HL-60 (cell line): Measurements from ENCODE around the gene NARF.
A peak's percentile ranks its signal among the peaks of the same experiment; 100 is the strongest.

Source experiments
- DNase-seq, 2 experiments: peaks; one replicate each; pipeline ENCODE4 v3.0.0-alpha.2; 2010 to 2020; ENCODE audit warnings: low read depth in 1 of 2, low spot score in 1 of 2
- H3K27ac ChIP-seq: fragments of 250-450 bp; sonication (Bioruptor Pico); replicated peaks from 2 replicates; pipeline ENCODE4 v1.5.1; 2020; ENCODE audit warnings: mild to moderate bottlenecking, moderate library complexity
- H3K27me3 ChIP-seq: fragments of 250-450 bp; sonication (Bioruptor Pico); 2 replicates; pipeline ENCODE4 v1.5.1; 2021; ENCODE audit warnings: mild to moderate bottlenecking, moderate library complexity; ENCODE audit not compliant: insufficient read depth, poor library complexity, severe bottlenecking
- H3K4me3 ChIP-seq: replicated peaks from 2 replicates; pipeline ENCODE4 v1.5.1; 2011; ENCODE audit warnings: mild to moderate bottlenecking, control low read depth, low read length; ENCODE audit not compliant: insufficient read depth
- GABPA ChIP-seq: IDR thresholded peaks from 2 replicates; pipeline ENCODE4 v1.6.1; 2012; ENCODE audit warnings: low read depth
- POLR2AphosphoS5 ChIP-seq: IDR thresholded peaks from 2 replicates; pipeline ENCODE4 v1.6.1; 2012; ENCODE audit warnings: low read depth
- SPI1 ChIP-seq: IDR thresholded peaks from 2 replicates; pipeline ENCODE4 v1.6.1; 2012; ENCODE audit warnings: low read depth, mild to moderate bottlenecking, borderline replicate concordance
- long read RNA-seq: library from polyadenylated mRNA; unstranded; transcript quantifications from one replicate; pipeline ENCODE4 v2.0.0, GENCODE V29; 2020
- TF ChIP-seq, protein P1 (sequence below): IDR thresholded peaks from one replicate; pipeline ENCODE4 v1.5.1; 2011; ENCODE audit warnings: low read length, control low read depth, inconsistent platforms; ENCODE audit not compliant: insufficient read depth
- TF ChIP-seq, protein P2 (sequence below): IDR thresholded peaks from 2 replicates; pipeline ENCODE4 v1.6.1; 2012; ENCODE audit warnings: low read depth; ENCODE audit not compliant: insufficient replicate concordance

Gene NARF
- long read RNA-seq, transcript NARF-201 (11 exons, 3,949 nt) = major isoform, 393 of 540 reads
- long read RNA-seq, transcript NARF-209 (10 exons, 2,598 nt) = minor isoform, 31 of 540 reads
- long read RNA-seq, transcript NARF-204 (11 exons, 1,766 nt) = minor isoform, 6 of 540 reads
- long read RNA-seq, transcript NARF-202 (10 exons, 1,487 nt) = minor isoform, 7 of 540 reads
- long read RNA-seq, partial matches to known transcripts = 11 of 540 reads
- long read RNA-seq, other reads (novel, unspliced or antisense) = 84 of 540 reads

DNA sequence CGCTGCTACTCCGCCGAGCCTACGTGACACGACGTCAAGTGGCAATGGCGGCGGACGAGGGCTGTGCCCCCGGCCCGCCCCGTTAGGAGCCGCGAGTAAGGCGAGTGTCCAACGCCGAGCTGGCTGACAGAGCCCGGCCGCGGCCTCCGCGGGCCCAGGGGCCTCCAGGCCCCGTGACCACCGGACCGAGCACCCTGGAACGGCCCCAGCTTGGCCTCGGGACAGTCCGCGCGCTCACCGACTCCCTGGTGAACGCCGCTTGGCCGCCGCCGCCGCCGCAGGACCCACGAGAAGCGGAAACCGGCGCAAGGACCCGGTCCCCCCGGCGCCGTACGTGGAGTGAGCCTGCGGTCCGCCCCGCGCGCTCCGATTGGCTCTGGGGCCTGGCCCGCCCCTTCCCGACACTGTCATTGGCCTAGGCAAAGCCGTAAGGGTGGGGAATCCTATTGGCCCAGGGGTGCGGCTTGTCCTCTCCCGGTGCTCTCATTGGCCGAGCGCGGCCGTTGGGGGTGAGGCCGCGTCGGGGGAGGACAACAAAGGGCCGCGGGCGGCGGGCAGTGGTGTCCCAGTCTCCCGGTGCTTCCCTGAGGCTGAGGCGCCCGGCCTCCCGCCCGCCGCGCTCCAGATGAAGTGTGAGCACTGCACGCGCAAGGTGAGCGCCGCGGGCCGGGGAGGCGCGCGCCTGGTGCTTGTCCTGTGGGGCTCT is at the start of gene NARF:
Gene NARF, plus strand, starts transcription at position 563 of the 706 bp plus-strand sequence. Its CDS starts 63 bp downstream, at position 626.
- peak; percentile 98 to 99 for DNase-seq
- Histone ChIP-seq H3K4me3 (peak within 1 kb of the TSS; percentile 86), H3K27me3 (no peaks in the 10 kb centered on the region), H3K27ac (peak within 1 kb of the TSS; percentile 97)
- TF ChIP-seq SPI1 = no peak; the same call in 1 of the 2 replicates
- TF ChIP-seq, protein P1, sequence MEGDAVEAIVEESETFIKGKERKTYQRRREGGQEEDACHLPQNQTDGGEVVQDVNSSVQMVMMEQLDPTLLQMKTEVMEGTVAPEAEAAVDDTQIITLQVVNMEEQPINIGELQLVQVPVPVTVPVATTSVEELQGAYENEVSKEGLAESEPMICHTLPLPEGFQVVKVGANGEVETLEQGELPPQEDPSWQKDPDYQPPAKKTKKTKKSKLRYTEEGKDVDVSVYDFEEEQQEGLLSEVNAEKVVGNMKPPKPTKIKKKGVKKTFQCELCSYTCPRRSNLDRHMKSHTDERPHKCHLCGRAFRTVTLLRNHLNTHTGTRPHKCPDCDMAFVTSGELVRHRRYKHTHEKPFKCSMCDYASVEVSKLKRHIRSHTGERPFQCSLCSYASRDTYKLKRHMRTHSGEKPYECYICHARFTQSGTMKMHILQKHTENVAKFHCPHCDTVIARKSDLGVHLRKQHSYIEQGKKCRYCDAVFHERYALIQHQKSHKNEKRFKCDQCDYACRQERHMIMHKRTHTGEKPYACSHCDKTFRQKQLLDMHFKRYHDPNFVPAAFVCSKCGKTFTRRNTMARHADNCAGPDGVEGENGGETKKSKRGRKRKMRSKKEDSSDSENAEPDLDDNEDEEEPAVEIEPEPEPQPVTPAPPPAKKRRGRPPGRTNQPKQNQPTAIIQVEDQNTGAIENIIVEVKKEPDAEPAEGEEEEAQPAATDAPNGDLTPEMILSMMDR = no peak
- TF ChIP-seq POLR2AphosphoS5 = peak; percentile 71; the same call in 1 of the 2 replicates
- peak; percentile 11; the same call in 1 of the 2 replicates for TF ChIP-seq GABPA
- TF ChIP-seq, protein P2, sequence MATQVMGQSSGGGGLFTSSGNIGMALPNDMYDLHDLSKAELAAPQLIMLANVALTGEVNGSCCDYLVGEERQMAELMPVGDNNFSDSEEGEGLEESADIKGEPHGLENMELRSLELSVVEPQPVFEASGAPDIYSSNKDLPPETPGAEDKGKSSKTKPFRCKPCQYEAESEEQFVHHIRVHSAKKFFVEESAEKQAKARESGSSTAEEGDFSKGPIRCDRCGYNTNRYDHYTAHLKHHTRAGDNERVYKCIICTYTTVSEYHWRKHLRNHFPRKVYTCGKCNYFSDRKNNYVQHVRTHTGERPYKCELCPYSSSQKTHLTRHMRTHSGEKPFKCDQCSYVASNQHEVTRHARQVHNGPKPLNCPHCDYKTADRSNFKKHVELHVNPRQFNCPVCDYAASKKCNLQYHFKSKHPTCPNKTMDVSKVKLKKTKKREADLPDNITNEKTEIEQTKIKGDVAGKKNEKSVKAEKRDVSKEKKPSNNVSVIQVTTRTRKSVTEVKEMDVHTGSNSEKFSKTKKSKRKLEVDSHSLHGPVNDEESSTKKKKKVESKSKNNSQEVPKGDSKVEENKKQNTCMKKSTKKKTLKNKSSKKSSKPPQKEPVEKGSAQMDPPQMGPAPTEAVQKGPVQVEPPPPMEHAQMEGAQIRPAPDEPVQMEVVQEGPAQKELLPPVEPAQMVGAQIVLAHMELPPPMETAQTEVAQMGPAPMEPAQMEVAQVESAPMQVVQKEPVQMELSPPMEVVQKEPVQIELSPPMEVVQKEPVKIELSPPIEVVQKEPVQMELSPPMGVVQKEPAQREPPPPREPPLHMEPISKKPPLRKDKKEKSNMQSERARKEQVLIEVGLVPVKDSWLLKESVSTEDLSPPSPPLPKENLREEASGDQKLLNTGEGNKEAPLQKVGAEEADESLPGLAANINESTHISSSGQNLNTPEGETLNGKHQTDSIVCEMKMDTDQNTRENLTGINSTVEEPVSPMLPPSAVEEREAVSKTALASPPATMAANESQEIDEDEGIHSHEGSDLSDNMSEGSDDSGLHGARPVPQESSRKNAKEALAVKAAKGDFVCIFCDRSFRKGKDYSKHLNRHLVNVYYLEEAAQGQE = peak; percentile 71

DNA sequence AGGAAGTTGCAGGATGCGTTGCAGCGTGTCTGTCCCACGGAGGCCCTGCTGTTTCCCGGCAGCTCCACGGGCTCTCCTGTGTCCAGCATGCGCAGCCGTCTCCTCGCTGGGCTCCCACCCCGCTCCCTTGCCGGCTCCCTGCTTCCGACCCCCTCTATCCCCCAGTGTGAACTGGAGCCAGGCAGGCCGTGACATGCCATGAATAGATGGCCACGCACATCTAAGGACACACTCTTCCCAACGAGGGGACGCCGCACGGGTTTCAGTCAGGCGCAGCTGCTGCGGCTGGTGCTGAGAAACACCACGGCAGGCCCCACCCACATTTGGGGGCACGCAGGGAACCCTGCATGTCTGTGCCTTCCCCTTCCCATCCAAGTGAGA is 49.6 kb upstream of the NARF start:
- TF ChIP-seq, protein P2 = no peak
- TF ChIP-seq POLR2AphosphoS5 (no peak), GABPA (no peak), SPI1 (no peak)
- TF ChIP-seq, protein P1 = no peak
- Histone ChIP-seq H3K27me3 (no peaks in the 10 kb centered on the region), H3K4me3 (no peak overlapping the region), H3K27ac (no peak overlapping the region)
- DNase-seq = no peak

DNA sequence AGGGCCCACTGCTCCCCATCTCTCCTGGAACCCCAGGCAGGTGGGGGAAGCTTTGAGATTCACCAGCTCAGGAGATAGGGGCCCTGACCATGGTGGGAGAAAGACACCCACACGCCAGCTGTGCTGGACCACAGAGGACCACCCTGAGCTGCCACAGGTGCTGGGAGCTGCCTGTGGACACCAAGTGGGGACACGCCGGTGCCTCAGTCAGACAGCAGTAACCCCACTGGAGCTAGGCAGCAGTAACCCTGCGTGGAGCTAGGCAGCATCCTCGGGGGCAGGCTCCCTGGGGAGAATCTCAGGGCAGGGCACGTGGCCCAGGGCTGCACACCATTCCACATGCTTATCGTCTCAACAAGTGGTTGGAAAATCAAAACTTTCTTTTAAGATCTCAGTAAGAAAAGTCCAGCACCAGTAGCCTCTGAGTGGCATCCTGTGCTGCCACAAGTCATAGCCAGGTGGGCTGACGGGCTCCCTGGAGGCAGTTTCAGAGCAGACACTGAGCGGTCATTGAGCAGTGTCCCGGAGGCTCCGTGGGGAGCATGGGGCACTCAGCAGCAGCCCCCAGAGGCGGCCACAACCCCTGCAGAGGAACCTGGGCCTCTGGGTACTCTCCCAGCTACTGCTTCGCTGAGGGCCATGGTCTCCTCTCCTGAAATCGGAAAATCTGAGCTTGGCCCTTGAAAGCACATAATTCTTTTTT is 48.4 kb upstream of the NARF start:
- no peak overlapping the region for H3K4me3 ChIP-seq
- no peak for DNase-seq
- TF ChIP-seq, protein P2 = no peak
- TF ChIP-seq SPI1 = no peak
- H3K27ac ChIP-seq = no peak overlapping the region
- no peaks in the 10 kb centered on the region for H3K27me3 ChIP-seq
